Sigmoid colon (tissue), 7 donors: Measurements from ENCODE around the gene ZNF132. TPM values are rescaled to one million over a fixed set of nuclear protein-coding genes. Genes with fewer than 3 reads are reported as not detected.
"Not testable (repeated sequence)": the region's sequence is repeated elsewhere in the genome, so short reads cannot be mapped to it uniquely, and the experiment has no call there.

Experiments used
- DNase-seq: peaks from one replicate; pipeline ENCODE4 v3.0.0-alpha.2; 2019
- H3K27ac ChIP-seq, 4 donors: fragments of 200-600 bp; sonication (generic); one replicate each; pipeline ENCODE4 v1.5.1; 2016 to 2019; ENCODE audit warnings: mild to moderate bottlenecking in 1 of 4
- H3K27me3 ChIP-seq, 3 donors: fragments of 200-600 bp; sonication (generic); one replicate each; pipeline ENCODE4 v1.5.1; 2019; ENCODE audit warnings: mild to moderate bottlenecking in 1 of 3
- H3K36me3 ChIP-seq, 4 donors: fragments of 200-600 bp; sonication (generic); one replicate each; pipeline ENCODE4 v1.5.1; 2016 to 2019
- H3K4me1 ChIP-seq, 4 donors: fragments of 200-600 bp; sonication (generic); one replicate each; pipeline ENCODE4 v1.5.1; 2017 to 2019
- H3K4me3 ChIP-seq, 4 donors: fragments of 200-600 bp; sonication (generic); one replicate each; pipeline ENCODE4 v1.5.1; 2017 to 2019; ENCODE audit warnings: mild to moderate bottlenecking in 2 of 4, moderate library complexity in 1 of 4
- H3K9me3 ChIP-seq, 4 donors: fragments of 200-600 bp in 3 of 4; sonication (generic) in 3 of 4; one replicate each; pipeline versions ENCODE4 v1.5.1 to v1.6.1; 2013 to 2019
- EP300 ChIP-seq, 4 donors: sonication (generic); formaldehyde crosslinking; IDR thresholded peaks; one replicate each; pipeline ENCODE4 v1.6.1; 2017; ENCODE audit warnings: antibody characterized with exemption in 4 of 4
- POLR2A ChIP-seq, 2 donors: fragments of 450-650 bp; IDR thresholded peaks; one replicate each; pipeline ENCODE4 v1.6.1; 2016; ENCODE audit warnings: antibody characterized with exemption in 2 of 2, mild to moderate bottlenecking in 2 of 2, moderate library complexity in 2 of 2
- POLR2AphosphoS5 ChIP-seq, 4 donors: sonication (generic); formaldehyde crosslinking; IDR thresholded peaks; one replicate each; pipeline ENCODE4 v1.6.1; 2017; ENCODE audit warnings: antibody characterized with exemption in 4 of 4
- WGBS, 2 donors: extraction: QIAGEN DNeasy Blood & Tissue Kit; methylation state at CpG; one replicate each; pipeline ENCODE4 v1.1.7; 2013; 5-methylcytosine and 5-hydroxymethylcytosine counted together
- intact Hi-C: fragments of 100-400 bp; cut with DNase I; formaldehyde crosslinking; loops from one replicate; pipeline ENCODE4 v1.15.1; 2023
- polyA plus RNA-seq, 3 donors: library from polyadenylated mRNA; stranded (reverse); fragments of 200-250 nt; gene quantifications; one replicate each; pipeline ENCODE4 v1.2.3, GENCODE V29; 2013
- total RNA-seq, 4 donors: library from RNA; depleted of rRNA; stranded (reverse); fragments of >200 nt; gene quantifications; one replicate each; pipeline ENCODE4 v1.1.0, GENCODE V29; 2016
- TF ChIP-seq, protein P1 (sequence below), 4 experiments: fragments of 450-650 bp in 3 of 4; fragments of 200-600 bp in 1 of 4; IDR thresholded peaks; one replicate each; pipeline ENCODE4 v1.5.1; 2016 to 2019; ENCODE audit warnings: antibody characterized with exemption in 4 of 4, mild to moderate bottlenecking in 3 of 4, moderate library complexity in 2 of 4
- donor health status: healthy with polysubstance abuse.
- donor health status: Bipolar disorder and iron deficiency.
- donor health status: healthy.

Gene ZNF132
- total and polyA plus RNA-seq, 7 donors = 0.60 to 12.2 (median 5.7) TPM; not detected in 1

DNA sequence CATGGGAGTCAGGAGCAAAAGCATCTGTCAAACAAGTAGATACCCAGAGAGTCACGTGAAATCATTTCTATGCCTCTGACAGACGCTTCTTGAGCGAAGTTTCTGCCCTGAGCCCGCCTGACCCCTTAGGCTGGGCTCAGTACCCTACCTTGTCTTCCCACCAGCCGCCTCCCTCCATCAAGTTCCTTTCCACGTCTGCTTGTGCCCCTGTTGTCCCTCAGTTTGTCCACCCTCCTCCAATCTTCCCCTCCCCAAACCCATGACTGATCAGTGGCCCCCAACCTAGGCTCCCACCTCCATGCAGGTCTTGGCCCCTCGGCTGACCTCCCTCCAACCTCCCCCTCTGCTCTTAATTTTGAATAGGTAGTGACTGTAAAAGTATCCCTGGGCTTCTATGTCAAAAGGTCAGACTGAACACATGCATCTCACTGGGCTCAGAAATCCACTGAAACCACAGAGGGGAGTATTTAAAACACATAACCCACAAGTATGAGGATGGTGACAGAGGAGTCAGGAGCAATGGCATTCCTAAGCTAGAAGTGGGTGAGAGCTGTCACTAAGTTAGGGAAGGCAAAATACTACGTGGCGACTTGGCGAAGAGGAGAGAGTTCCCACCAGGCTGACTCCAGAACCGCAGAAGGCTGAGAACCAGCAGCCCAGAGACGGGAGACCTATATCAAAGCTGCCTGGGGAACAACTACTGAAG is 34.5 kb upstream of the ZNF132 start:
- peaks cover 0 to 22% (median 21%) of the 10 kb centered on the region in 4 donors for H3K4me1 ChIP-seq
- H3K27ac ChIP-seq = peak overlapping the region; percentile 89 to 93 (median 92)
- no peaks in the 10 kb centered on the region for H3K27me3 ChIP-seq
- no peaks in the 10 kb centered on the region for H3K9me3 ChIP-seq
- peaks cover 17 to 45% (median 20%) of the 10 kb centered on the region in 4 donors for H3K36me3 ChIP-seq
- peak overlapping the region in 1 of 4 donors; percentile 65 for H3K4me3 ChIP-seq
- no peak for DNase-seq
- intact Hi-C loops = no loop called here
- no peak for TF ChIP-seq POLR2AphosphoS5 (IDR thresholded peaks at IDR 0.05)
- no peak for TF ChIP-seq POLR2A (IDR thresholded peaks at IDR 0.05)
- TF ChIP-seq, protein P1, sequence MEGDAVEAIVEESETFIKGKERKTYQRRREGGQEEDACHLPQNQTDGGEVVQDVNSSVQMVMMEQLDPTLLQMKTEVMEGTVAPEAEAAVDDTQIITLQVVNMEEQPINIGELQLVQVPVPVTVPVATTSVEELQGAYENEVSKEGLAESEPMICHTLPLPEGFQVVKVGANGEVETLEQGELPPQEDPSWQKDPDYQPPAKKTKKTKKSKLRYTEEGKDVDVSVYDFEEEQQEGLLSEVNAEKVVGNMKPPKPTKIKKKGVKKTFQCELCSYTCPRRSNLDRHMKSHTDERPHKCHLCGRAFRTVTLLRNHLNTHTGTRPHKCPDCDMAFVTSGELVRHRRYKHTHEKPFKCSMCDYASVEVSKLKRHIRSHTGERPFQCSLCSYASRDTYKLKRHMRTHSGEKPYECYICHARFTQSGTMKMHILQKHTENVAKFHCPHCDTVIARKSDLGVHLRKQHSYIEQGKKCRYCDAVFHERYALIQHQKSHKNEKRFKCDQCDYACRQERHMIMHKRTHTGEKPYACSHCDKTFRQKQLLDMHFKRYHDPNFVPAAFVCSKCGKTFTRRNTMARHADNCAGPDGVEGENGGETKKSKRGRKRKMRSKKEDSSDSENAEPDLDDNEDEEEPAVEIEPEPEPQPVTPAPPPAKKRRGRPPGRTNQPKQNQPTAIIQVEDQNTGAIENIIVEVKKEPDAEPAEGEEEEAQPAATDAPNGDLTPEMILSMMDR (IDR thresholded peaks at IDR 0.05) = no peak
- no peak for TF ChIP-seq EP300 (IDR thresholded peaks at IDR 0.05)
- WGBS, 2 donors = 87 to 91% methylated on average over 12 of the region's 12 CpGs

DNA sequence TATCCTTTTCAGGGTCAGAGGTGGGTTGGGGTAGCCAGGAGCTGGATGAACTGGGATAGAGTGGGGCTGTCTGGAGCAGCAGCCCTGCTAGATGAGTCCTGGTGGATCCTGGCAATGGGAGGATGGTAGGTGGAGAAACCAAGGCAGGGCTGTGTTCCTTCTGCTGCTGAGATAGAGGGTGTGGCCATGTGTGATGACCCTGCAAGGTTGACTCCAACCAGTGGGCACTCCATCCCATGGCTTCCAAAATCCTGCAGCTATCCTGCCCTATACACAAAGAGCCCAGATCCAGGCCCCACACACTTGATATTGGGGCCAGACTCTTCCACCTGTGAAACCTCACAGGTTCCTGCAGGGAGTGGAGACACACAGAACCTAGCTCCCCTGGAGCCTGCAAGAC is 33.8 kb upstream of the ZNF132 start:
- Histone ChIP-seq H3K9me3 (no peaks in the 10 kb centered on the region), H3K27ac (no peak overlapping the region), H3K36me3 (peaks cover 17 to 47% (median 19%) of the 10 kb centered on the region in 4 donors), H3K27me3 (no peaks in the 10 kb centered on the region), H3K4me3 (no peak overlapping the region), H3K4me1 (peaks cover 0 to 24% (median 22%) of the 10 kb centered on the region in 4 donors)
- intact Hi-C loops = no loop called here
- no peak for DNase-seq
- no peak for TF ChIP-seq POLR2A (IDR thresholded peaks at IDR 0.05)
- no peak for TF ChIP-seq EP300 (IDR thresholded peaks at IDR 0.05)
- no peak for TF ChIP-seq POLR2AphosphoS5 (IDR thresholded peaks at IDR 0.05)
- TF ChIP-seq, protein P1 (IDR thresholded peaks at IDR 0.05) = no peak

DNA sequence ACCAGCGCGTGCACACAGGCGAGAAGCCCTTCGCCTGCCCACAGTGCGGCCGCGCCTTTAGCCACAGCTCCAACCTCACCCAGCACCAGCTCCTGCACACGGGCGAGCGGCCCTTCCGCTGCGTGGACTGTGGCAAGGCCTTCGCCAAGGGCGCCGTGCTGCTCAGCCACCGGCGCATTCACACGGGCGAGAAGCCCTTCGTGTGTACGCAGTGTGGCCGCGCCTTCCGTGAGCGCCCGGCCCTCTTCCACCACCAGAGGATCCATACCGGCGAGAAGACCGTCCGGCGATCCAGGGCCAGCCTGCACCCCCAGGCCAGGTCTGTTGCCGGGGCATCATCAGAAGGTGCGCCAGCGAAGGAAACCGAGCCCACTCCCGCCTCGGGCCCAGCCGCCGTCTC is 31.8 kb upstream of the ZNF132 start:
- WGBS, 2 donors = 95 to 97% methylated on average over 39 of the region's 39 CpGs
- intact Hi-C loops = no loop called here
- no peak for TF ChIP-seq POLR2AphosphoS5 (IDR thresholded peaks at IDR 0.05)
- no peak for TF ChIP-seq EP300 (IDR thresholded peaks at IDR 0.05)
- TF ChIP-seq POLR2A (IDR thresholded peaks at IDR 0.05) = no peak
- TF ChIP-seq, protein P1 (IDR thresholded peaks at IDR 0.05) = no peak
- Histone ChIP-seq H3K9me3 (no peaks in the 10 kb centered on the region), H3K4me1 (peaks cover 0 to 31% (median 21%) of the 10 kb centered on the region in 4 donors), H3K36me3 (peaks cover 17 to 41% (median 19%) of the 10 kb centered on the region in 4 donors), H3K27me3 (no peaks in the 10 kb centered on the region), H3K4me3 (no peak overlapping the region), H3K27ac (no peak overlapping the region)
- DNase-seq = no peak

DNA sequence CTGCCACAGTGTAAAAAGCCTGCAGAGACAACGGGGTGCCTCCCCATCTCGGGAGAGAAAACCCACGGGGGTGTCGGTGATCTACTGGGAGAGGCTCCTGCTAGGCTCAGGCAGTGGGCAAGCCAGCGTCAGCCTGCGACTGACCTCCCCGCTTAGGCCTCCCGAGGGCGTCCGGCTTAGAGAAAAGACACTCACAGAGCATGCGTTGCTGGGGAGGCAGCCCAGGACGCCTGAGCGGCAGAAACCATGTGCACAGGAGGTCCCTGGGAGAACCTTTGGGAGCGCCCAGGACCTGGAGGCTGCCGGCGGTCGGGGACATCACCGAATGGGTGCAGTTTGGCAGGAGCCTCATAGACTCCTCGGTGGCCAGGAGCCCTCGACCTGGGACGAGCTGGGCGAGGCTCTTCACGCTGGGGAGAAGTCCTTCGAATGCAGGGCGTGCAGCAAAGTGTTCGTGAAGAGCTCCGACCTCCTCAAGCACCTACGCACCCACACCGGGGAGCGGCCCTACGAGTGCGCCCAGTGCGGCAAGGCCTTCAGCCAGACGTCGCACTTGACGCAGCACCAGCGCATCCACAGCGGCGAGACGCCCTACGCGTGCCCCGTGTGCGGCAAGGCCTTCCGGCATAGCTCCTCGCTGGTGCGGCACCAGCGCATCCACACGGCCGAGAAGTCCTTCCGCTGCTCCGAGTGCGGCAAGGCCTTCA is 31.0 kb upstream of the ZNF132 start:
- H3K27ac ChIP-seq, intact Hi-C loops, H3K27me3 ChIP-seq, H3K9me3 ChIP-seq, H3K4me3 ChIP-seq, DNase-seq: not testable (repeated sequence)
- 97% methylated on average over 40 to 43 of the region's 53 CpGs for WGBS, 2 donors
- peaks cover 17 to 41% (median 19%) of the 10 kb centered on the region in 4 donors for H3K36me3 ChIP-seq
- peaks cover 0 to 31% (median 22%) of the 10 kb centered on the region in 4 donors for H3K4me1 ChIP-seq

DNA sequence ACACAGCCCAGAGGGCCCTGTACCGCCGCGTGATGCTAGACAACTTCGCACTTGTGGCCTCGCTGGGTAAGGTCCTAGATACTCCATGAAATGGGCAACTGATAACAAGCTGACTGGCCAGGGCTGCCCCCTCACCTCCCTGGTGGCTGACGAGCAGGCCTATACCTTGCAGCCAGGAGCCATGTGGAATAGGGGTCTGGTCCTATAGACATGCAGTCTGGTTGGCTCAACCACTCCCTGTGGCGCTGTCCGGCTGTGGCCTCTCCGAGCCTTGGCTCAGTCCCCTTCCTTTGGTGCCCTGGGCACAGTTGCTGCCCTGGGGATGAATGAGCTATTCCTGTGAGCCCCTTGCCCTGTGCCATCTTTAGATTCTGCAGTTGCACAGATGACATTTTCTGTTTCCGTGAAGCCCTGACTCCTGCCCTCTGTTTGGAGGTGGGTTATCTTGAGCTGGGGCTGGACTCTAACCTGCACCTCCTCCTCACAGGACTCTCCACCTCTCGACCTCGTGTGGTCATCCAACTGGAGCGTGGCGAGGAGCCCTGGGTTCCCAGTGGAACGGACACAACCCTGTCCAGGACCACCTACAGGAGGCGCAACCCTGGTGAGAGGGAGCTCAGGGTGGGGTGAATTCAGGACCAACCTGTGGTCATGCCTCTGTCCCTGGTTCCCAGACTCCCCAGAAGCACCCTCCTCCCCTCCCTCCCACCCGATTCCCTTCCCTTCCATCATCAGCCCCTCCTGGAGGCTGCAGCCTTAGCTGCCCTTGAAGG is 29.5 kb upstream of the ZNF132 start:
- 93 to 96% methylated on average over 17 of the region's 17 CpGs for WGBS, 2 donors
- no peak for DNase-seq
- H3K36me3 ChIP-seq = peaks cover 17 to 41% (median 19%) of the 10 kb centered on the region in 4 donors
- H3K27ac ChIP-seq = no peak overlapping the region
- TF ChIP-seq, protein P1 (IDR thresholded peaks at IDR 0.05) = no peak
- TF ChIP-seq POLR2AphosphoS5 (IDR thresholded peaks at IDR 0.05) = no peak
- no peak for TF ChIP-seq POLR2A (IDR thresholded peaks at IDR 0.05)
- TF ChIP-seq EP300 (IDR thresholded peaks at IDR 0.05) = no peak
- peaks cover 0 to 23% (median 14%) of the 10 kb centered on the region in 4 donors for H3K4me1 ChIP-seq
- no peaks in the 10 kb centered on the region for H3K27me3 ChIP-seq
- H3K4me3 ChIP-seq = no peak overlapping the region
- H3K9me3 ChIP-seq = no peaks in the 10 kb centered on the region
- intact Hi-C loops = no loop called here
